Measurements from ENCODE around the gene COL27A1. TPM values are rescaled to one million over a fixed set of nuclear protein-coding genes. Genes with fewer than 3 reads are reported as not detected.

The COL27A1 gene
- total and polyA plus RNA-seq, 2 experiments from 2014 or later: 10.5 to 18.0 TPM

DNA sequence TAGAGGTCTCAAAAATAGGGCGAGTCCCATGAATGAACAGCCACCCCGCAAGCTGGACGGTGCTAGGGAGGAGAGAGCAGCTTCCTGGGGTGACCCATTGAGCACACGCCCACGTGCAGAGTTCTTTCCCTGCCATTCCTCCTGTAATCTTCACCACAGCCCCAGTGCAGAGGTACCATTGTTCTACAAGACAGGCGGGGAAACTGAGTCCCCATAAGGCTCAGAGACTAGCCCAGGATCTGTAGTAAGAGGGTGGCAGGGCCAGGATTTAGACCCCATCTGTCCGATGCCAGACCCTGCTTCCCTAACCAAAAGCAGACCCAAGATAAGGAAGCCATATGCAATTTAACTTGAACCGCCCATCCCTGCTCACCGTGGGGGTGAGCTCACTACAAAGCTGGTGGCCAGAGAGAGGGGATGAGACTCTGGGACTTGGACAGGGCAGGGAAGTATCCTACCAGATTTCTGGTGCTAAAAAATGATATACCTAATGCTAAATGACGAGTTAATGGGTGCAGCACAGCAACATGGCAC lies 130.9 kb downstream of the COL27A1 start (continued):
- TF ChIP-seq, protein P1, sequence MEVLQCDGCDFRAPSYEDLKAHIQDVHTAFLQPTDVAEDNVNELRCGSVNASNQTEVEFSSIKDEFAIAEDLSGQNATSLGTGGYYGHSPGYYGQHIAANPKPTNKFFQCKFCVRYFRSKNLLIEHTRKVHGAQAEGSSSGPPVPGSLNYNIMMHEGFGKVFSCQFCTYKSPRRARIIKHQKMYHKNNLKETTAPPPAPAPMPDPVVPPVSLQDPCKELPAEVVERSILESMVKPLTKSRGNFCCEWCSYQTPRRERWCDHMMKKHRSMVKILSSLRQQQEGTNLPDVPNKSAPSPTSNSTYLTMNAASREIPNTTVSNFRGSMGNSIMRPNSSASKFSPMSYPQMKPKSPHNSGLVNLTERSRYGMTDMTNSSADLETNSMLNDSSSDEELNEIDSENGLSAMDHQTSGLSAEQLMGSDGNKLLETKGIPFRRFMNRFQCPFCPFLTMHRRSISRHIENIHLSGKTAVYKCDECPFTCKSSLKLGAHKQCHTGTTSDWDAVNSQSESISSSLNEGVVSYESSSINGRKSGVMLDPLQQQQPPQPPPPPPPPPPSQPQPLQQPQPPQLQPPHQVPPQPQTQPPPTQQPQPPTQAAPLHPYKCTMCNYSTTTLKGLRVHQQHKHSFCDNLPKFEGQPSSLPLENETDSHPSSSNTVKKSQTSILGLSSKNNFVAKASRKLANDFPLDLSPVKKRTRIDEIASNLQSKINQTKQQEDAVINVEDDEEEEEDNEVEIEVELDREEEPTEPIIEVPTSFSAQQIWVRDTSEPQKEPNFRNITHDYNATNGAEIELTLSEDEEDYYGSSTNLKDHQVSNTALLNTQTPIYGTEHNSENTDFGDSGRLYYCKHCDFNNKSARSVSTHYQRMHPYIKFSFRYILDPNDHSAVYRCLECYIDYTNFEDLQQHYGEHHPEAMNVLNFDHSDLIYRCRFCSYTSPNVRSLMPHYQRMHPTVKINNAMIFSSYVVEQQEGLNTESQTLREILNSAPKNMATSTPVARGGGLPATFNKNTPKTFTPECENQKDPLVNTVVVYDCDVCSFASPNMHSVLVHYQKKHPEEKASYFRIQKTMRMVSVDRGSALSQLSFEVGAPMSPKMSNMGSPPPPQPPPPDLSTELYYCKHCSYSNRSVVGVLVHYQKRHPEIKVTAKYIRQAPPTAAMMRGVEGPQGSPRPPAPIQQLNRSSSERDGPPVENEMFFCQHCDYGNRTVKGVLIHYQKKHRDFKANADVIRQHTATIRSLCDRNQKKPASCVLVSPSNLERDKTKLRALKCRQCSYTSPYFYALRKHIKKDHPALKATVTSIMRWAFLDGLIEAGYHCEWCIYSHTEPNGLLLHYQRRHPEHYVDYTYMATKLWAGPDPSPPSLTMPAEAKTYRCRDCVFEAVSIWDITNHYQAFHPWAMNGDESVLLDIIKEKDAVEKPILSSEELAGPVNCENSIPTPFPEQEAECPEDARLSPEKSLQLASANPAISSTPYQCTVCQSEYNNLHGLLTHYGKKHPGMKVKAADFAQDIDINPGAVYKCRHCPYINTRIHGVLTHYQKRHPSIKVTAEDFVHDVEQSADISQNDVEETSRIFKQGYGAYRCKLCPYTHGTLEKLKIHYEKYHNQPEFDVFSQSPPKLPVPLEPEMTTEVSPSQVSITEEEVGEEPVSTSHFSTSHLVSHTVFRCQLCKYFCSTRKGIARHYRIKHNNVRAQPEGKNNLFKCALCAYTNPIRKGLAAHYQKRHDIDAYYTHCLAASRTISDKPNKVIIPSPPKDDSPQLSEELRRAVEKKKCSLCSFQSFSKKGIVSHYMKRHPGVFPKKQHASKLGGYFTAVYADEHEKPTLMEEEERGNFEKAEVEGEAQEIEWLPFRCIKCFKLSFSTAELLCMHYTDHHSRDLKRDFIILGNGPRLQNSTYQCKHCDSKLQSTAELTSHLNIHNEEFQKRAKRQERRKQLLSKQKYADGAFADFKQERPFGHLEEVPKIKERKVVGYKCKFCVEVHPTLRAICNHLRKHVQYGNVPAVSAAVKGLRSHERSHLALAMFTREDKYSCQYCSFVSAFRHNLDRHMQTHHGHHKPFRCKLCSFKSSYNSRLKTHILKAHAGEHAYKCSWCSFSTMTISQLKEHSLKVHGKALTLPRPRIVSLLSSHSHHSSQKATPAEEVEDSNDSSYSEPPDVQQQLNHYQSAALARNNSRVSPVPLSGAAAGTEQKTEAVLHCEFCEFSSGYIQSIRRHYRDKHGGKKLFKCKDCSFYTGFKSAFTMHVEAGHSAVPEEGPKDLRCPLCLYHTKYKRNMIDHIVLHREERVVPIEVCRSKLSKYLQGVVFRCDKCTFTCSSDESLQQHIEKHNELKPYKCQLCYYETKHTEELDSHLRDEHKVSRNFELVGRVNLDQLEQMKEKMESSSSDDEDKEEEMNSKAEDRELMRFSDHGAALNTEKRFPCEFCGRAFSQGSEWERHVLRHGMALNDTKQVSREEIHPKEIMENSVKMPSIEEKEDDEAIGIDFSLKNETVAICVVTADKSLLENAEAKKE (CRISPR knock-in tag; IDR thresholded peaks at IDR 0.05): no peak
- TF ChIP-seq CREB1 (CRISPR knock-in tag; IDR thresholded peaks at IDR 0.05; ENCODE audit: low read depth) (no peak), ZNF114 (CRISPR knock-in tag; IDR thresholded peaks at IDR 0.05) (no peak), STAT1 (IDR thresholded peaks at IDR 0.05; ENCODE audit: unreplicated experiment) (no peak), EZH2phosphoT487 (IDR thresholded peaks at IDR 0.05; ENCODE audit: unreplicated experiment) (no peak)
- TF ChIP-seq, protein P2, sequence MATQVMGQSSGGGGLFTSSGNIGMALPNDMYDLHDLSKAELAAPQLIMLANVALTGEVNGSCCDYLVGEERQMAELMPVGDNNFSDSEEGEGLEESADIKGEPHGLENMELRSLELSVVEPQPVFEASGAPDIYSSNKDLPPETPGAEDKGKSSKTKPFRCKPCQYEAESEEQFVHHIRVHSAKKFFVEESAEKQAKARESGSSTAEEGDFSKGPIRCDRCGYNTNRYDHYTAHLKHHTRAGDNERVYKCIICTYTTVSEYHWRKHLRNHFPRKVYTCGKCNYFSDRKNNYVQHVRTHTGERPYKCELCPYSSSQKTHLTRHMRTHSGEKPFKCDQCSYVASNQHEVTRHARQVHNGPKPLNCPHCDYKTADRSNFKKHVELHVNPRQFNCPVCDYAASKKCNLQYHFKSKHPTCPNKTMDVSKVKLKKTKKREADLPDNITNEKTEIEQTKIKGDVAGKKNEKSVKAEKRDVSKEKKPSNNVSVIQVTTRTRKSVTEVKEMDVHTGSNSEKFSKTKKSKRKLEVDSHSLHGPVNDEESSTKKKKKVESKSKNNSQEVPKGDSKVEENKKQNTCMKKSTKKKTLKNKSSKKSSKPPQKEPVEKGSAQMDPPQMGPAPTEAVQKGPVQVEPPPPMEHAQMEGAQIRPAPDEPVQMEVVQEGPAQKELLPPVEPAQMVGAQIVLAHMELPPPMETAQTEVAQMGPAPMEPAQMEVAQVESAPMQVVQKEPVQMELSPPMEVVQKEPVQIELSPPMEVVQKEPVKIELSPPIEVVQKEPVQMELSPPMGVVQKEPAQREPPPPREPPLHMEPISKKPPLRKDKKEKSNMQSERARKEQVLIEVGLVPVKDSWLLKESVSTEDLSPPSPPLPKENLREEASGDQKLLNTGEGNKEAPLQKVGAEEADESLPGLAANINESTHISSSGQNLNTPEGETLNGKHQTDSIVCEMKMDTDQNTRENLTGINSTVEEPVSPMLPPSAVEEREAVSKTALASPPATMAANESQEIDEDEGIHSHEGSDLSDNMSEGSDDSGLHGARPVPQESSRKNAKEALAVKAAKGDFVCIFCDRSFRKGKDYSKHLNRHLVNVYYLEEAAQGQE (IDR thresholded peaks at IDR 0.05; ENCODE audit: unreplicated experiment): no peak
- TF ChIP-seq, protein P3, sequence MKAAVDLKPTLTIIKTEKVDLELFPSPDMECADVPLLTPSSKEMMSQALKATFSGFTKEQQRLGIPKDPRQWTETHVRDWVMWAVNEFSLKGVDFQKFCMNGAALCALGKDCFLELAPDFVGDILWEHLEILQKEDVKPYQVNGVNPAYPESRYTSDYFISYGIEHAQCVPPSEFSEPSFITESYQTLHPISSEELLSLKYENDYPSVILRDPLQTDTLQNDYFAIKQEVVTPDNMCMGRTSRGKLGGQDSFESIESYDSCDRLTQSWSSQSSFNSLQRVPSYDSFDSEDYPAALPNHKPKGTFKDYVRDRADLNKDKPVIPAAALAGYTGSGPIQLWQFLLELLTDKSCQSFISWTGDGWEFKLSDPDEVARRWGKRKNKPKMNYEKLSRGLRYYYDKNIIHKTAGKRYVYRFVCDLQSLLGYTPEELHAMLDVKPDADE (IDR thresholded peaks at IDR 0.05): no peak

All from GM23338 (cell line).